CD14-positive monocyte (primary cell): ENCODE measurements around the gene UBE2E2. TPM values are rescaled to one million over a fixed set of nuclear protein-coding genes. Genes with fewer than 3 reads are reported as not detected.

Experiments used
- DNase-seq, 3 donors: peaks; one replicate each; pipeline ENCODE4 v3.0.0-alpha.2; 2011 to 2022
- H2AFZ ChIP-seq: 2 replicates; pipeline ENCODE4 v1.6.0; 2012; ENCODE audit warnings: mild to moderate bottlenecking, low read depth, low read length, inconsistent platforms; ENCODE audit not compliant: insufficient read depth, poor library complexity, severe bottlenecking
- H3K27ac ChIP-seq, 2 donors: 1 replicate in 1 of 2; 2 replicates in 1 of 2; pipeline ENCODE4 v1.5.1; 2012 to 2013; ENCODE audit warnings: low read length in 2 of 2, control low read depth in 1 of 2, inconsistent platforms in 1 of 2, low read depth in 1 of 2, mild to moderate bottlenecking in 1 of 2
- H3K27me3 ChIP-seq, 2 donors: one replicate each; pipeline versions ENCODE4 v1.6.0 to v1.6.1; 2011 to 2013; ENCODE audit warnings: low read length in 2 of 2; ENCODE audit not compliant: control insufficient read depth in 2 of 2, insufficient read depth in 2 of 2
- H3K36me3 ChIP-seq, 2 donors: replicated peaks in 1 of 2; 1 replicate in 1 of 2; 2 replicates in 1 of 2; pipeline versions ENCODE4 v1.5.1 to v1.6.1; 2012 to 2013; ENCODE audit warnings: low read length in 2 of 2, control low read depth in 1 of 2, inconsistent platforms in 1 of 2, mild to moderate bottlenecking in 1 of 2; ENCODE audit not compliant: insufficient read depth in 2 of 2, control insufficient read depth in 1 of 2
- H3K4me1 ChIP-seq, 2 donors: 1 replicate in 1 of 2; 2 replicates in 1 of 2; pipeline versions ENCODE4 v1.5.1 to v1.6.1; 2012 to 2013; ENCODE audit warnings: low read length in 2 of 2, control low read depth in 1 of 2, inconsistent platforms in 1 of 2, mild to moderate bottlenecking in 1 of 2, moderate library complexity in 1 of 2; ENCODE audit not compliant: insufficient read depth in 2 of 2, control insufficient read depth in 1 of 2
- H3K4me2 ChIP-seq: replicated peaks from 2 replicates; pipeline ENCODE3; 2012; ENCODE audit warnings: low read length, moderate library complexity, mild to moderate bottlenecking; ENCODE audit not compliant: poor library complexity, severe bottlenecking; ENCODE audit errors: extremely low read depth
- H3K4me3 ChIP-seq, 3 experiments: fragments of 200-600 bp in 1 of 3; sonication (generic) in 1 of 3; replicated peaks in 1 of 3; 1 replicate in 2 of 3; 2 replicates in 1 of 3; pipeline ENCODE4 v1.5.1; 2011 to 2013; ENCODE audit warnings: low read length in 3 of 3, mild to moderate bottlenecking in 3 of 3, control low read depth in 2 of 3, low read depth in 2 of 3, inconsistent platforms in 1 of 3, moderate library complexity in 1 of 3
- H3K79me2 ChIP-seq: 2 replicates; pipeline ENCODE4 v1.6.0; 2012; ENCODE audit warnings: mild to moderate bottlenecking, control low read depth, inconsistent platforms, low read length, moderate library complexity; ENCODE audit not compliant: insufficient read depth
- H3K9ac ChIP-seq: 2 replicates; pipeline ENCODE4 v1.6.0; 2017; ENCODE audit warnings: low read length, mild to moderate bottlenecking; ENCODE audit not compliant: insufficient read depth, poor library complexity, severe bottlenecking
- H3K9me3 ChIP-seq, 2 donors: replicated peaks in 1 of 2; 1 replicate in 1 of 2; 2 replicates in 1 of 2; pipeline versions ENCODE4 v1.5.1 to v1.6.1; 2012 to 2013; ENCODE audit warnings: low read length in 2 of 2, control low read depth in 1 of 2; ENCODE audit not compliant: control insufficient read depth in 1 of 2, insufficient read depth in 1 of 2
- H4K20me1 ChIP-seq: 2 replicates; pipeline ENCODE4 v1.6.0; 2012; ENCODE audit warnings: mild to moderate bottlenecking, low read length, control low read depth, moderate library complexity; ENCODE audit not compliant: insufficient read depth
- H3K27ac Mint-ChIP-seq, 7 donors: one replicate each; pipeline ENCODE4 v1.8.0; 2020; ENCODE audit warnings: mild to moderate bottlenecking in 7 of 7, mixed read lengths in 7 of 7, moderate library complexity in 6 of 7, inconsistent platforms in 2 of 7
- H3K27me3 Mint-ChIP-seq, 3 donors: one replicate each; pipeline ENCODE4 v1.8.0; 2021 to 2022; ENCODE audit warnings: low read depth in 3 of 3, mild to moderate bottlenecking in 3 of 3, mixed read lengths in 3 of 3, moderate library complexity in 3 of 3, inconsistent platforms in 1 of 3
- H3K36me3 Mint-ChIP-seq, 2 donors: one replicate each; pipeline ENCODE4 v1.8.0; 2020; ENCODE audit warnings: mixed read lengths in 2 of 2, inconsistent platforms in 1 of 2, mild to moderate bottlenecking in 1 of 2
- H3K4me1 Mint-ChIP-seq: one replicate; pipeline ENCODE4 v1.8.0; 2020; ENCODE audit warnings: mild to moderate bottlenecking, mixed read lengths
- H3K4me3 Mint-ChIP-seq, 2 donors: one replicate each; pipeline ENCODE4 v1.8.0; 2020; ENCODE audit warnings: mild to moderate bottlenecking in 2 of 2, mixed read lengths in 2 of 2, moderate library complexity in 1 of 2
- H3K9me3 Mint-ChIP-seq, 7 donors: one replicate each; pipeline ENCODE4 v1.8.0; 2020 to 2022; ENCODE audit warnings: mixed read lengths in 7 of 7, mild to moderate bottlenecking in 6 of 7, moderate library complexity in 6 of 7, inconsistent platforms in 2 of 7
- WGBS: methylation state at CpG from one replicate; pipeline ENCODE4 v1.1.5; 2013; ENCODE audit warnings: missing lambda C conversion rate; ENCODE audit not compliant: insufficient coverage; 5-methylcytosine and 5-hydroxymethylcytosine counted together
- intact Hi-C, 2 donors: fragments of 100-400 bp; cut with micrococcal nuclease; formaldehyde crosslinking; loops; one replicate each; pipeline versions ENCODE4 v1.15.0 to v1.15.1; 2023
- polyA plus RNA-seq, 3 donors: library from polyadenylated mRNA; depleted of rRNA in 1 of 3; unstranded in 2 of 3; stranded (reverse) in 1 of 3; fragments of 300-500 nt in 2 of 3; fragments of >200 nt in 1 of 3; fragmentation: Illumina TruSeq in 2 of 3; gene quantifications; 1 replicate in 2 of 3; 2 replicates in 1 of 3; pipeline ENCODE4 v1.2.3, GENCODE V29; 2012 to 2021
- TF ChIP-seq, protein P1 (sequence below): fragments of 200-600 bp; IDR thresholded peaks from one replicate; pipeline ENCODE4 v1.8.0; 2022; ENCODE audit warnings: antibody characterized with exemption, mild to moderate bottlenecking

UBE2E2 gene
- polyA plus RNA-seq, 3 donors, result 25.8 to 78.0 (median 66.3) TPM

DNA sequence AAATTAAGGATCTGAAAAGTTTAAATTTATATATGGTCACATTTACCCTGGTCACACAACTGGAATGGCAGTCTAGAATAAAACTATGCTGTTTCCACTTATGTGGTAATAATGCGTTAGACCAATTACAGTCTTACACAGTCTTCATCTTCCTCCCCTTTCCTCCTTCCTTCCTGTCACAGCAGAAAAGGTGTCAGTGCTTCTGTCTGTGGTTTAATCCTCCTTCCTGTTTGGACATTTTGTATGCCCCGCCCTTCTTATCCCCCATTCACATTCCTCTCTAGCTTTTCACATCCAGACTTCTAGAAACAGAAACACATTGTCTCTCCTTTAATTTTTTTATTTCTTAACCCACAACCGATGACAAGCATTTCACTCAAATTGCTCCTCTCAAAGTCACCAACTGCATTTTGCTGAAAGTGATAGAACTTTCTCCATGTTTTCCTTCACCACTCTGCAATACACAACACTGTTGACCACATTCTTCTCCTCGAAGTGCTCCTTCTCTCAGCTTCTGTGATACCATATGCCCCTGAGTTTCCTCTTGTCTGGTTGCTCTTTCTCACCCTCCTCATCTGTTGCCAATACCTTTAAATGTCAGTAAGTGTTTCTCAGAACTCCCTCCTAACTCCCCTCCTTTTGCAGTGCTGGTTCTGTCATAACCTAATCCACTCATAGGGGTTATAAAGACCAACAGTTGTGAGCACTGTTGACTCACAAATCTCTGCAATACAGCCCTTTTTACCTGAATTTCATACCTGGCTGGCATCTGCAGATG is 271.6 kb downstream of the UBE2E2 start:
- Histone ChIP-seq H3K9ac (no peak overlapping the region), H3K79me2 (no peaks in the 10 kb centered on the region), H3K4me1 (peaks cover 0 to 5% of the 10 kb centered on the region in 2 donors), H3K27me3 (no peaks in the 10 kb centered on the region), H2AFZ (no peak overlapping the region), H3K27ac (no peak overlapping the region), H3K9me3 (peaks cover 18 to 22% of the 10 kb centered on the region in 2 donors), H4K20me1 (peaks cover 4% of the 10 kb centered on the region), H3K36me3 (peaks cover 0 to 8% of the 10 kb centered on the region in 2 donors), H3K4me2 (no peak overlapping the region), H3K4me3 (no peak overlapping the region)
- H3K4me1 Mint-ChIP-seq, result peaks cover 9% of the 10 kb centered on the region
- H3K9me3 Mint-ChIP-seq, result peaks cover 17 to 20% (median 18%) of the 10 kb centered on the region in 7 donors
- peak overlapping the region in 2 of 7 donors; percentile 25 to 38 for H3K27ac Mint-ChIP-seq
- peaks cover 4 to 9% of the 10 kb centered on the region in 2 donors for H3K36me3 Mint-ChIP-seq
- no peak for DNase-seq
- H3K27me3 Mint-ChIP-seq, result no peaks in the 10 kb centered on the region
- 72% methylated on average over 4 of the region's 4 CpGs for WGBS
- TF ChIP-seq, protein P1, sequence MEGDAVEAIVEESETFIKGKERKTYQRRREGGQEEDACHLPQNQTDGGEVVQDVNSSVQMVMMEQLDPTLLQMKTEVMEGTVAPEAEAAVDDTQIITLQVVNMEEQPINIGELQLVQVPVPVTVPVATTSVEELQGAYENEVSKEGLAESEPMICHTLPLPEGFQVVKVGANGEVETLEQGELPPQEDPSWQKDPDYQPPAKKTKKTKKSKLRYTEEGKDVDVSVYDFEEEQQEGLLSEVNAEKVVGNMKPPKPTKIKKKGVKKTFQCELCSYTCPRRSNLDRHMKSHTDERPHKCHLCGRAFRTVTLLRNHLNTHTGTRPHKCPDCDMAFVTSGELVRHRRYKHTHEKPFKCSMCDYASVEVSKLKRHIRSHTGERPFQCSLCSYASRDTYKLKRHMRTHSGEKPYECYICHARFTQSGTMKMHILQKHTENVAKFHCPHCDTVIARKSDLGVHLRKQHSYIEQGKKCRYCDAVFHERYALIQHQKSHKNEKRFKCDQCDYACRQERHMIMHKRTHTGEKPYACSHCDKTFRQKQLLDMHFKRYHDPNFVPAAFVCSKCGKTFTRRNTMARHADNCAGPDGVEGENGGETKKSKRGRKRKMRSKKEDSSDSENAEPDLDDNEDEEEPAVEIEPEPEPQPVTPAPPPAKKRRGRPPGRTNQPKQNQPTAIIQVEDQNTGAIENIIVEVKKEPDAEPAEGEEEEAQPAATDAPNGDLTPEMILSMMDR, result no peak
- H3K4me3 Mint-ChIP-seq, result no peak overlapping the region
- intact Hi-C loops, result no loop called here

DNA sequence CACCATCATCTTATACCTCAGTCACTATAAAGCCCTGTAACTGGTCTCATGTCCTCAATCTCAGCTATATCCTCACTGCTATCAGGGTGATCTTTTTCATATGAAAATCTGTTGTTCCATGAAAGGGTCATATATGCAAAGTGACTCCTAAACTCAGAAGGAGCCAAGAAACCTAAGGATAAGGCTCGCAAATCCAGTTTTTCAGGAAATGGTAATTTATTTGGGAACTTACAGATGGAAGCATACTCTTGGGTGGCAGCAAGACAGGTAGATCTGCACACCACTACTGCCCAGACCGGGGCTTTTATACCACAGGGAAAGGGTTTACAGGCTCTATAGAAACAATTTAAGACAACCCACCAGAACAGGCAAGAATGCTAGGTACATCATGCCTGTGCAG is 272.3 kb downstream of the UBE2E2 start:
- no peak overlapping the region for H3K4me3 ChIP-seq
- Mint-ChIP-seq H3K4me1 (peaks cover 9% of the 10 kb centered on the region), H3K9me3 (peaks cover 19 to 24% (median 23%) of the 10 kb centered on the region in 7 donors), H3K4me3 (no peak overlapping the region), H3K27ac (no peak overlapping the region), H3K36me3 (peaks cover 4 to 10% of the 10 kb centered on the region in 2 donors), H3K27me3 (no peaks in the 10 kb centered on the region)
- no CpG with 5 or more reads among the region's 2 CpGs for WGBS
- H3K9ac ChIP-seq, result no peak overlapping the region
- no peaks in the 10 kb centered on the region for H3K27me3 ChIP-seq
- peaks cover 0 to 5% of the 10 kb centered on the region in 2 donors for H3K4me1 ChIP-seq
- peaks cover 24 to 28% of the 10 kb centered on the region in 2 donors for H3K9me3 ChIP-seq
- no peak overlapping the region for H2AFZ ChIP-seq
- no peak for DNase-seq
- no peak overlapping the region for H3K27ac ChIP-seq
- peaks cover 4% of the 10 kb centered on the region for H4K20me1 ChIP-seq
- TF ChIP-seq, protein P1, result no peak
- H3K36me3 ChIP-seq, result peaks cover 0 to 8% of the 10 kb centered on the region in 2 donors
- H3K4me2 ChIP-seq, result no peak overlapping the region
- intact Hi-C loops, result no loop called here
- no peaks in the 10 kb centered on the region for H3K79me2 ChIP-seq
